NCI-H82 treated with DMSO at 0.1 percent for 48 hours (cell line): ENCODE results near the gene PLCL1.

ENCODE experiments used
- DNase-seq: peaks from one replicate; lab custom pipeline; 2025; ENCODE audit not compliant: unreplicated experiment; lab: John Stamatoyannopoulos, UW

Gene PLCL1

DNA sequence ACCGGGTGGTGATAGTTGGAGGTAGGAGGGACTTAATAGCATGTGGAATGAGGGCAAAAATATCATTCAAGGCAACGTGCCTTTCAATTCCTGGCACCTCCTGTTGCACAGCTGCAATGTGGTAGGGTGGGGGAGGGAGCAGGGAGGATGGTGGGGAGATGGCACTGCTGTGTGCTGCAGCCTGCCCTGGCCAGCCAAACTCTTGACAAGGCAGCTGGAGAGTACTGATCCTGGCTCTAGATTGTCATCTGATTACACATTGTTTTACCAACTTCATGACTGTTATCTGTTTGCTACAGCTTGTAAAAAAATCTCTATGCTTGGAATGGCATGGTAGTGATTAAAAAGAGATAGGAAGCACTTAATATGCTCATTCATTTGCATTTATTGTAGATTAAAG is 47.7 kb downstream of the PLCL1 start:
- DNase-seq, result no peak

DNA sequence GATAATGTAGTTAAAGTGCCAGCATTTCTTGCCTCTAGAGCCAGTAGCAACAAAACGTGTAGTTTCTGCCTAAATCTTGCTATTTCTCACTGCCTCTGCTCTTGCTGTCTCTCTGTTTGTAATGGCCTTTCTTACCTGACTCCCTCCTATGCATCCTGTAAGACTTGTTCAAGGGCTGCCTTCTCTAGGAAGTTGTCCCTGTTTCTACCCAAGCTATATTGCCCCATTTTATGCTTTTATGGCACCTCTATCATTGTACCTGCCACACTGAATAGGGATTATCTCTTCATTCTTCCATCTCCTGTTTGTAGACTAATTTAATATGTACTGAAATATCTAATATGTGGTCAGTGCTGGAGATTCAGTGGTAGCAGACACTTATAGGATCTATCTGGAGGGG is 49.2 kb downstream of the PLCL1 start:
- no peak for DNase-seq

DNA sequence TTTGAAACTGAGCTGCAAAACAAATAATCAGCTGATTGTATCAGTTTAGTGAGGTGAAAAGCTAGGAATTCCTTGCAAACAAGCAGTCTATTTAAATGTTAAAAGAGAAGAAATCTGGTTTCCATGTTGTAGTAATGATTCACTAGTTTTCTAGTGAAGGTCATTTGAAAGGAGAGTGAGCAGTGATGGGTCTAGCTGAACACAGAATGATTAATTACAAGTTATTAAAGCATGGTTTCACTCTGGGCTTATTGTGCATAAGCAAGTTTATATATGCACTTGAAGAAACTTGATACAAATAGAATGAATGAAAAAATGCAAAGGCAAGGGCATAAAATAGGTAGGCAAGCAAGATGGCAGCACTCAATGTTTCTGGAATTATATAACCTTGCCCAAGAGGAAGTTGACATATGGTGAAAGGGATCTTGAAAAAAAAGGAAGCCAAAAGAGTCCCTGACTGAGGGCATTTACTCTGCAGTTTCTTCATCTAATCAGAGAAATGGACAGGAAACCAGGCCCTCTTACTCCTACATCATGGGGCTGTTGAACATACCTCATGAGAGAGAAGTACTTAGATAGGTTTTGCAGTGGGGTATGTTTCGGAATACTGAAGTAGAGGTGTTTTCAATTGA is 53.2 kb downstream of the PLCL1 start:
- DNase-seq, result no peak

DNA sequence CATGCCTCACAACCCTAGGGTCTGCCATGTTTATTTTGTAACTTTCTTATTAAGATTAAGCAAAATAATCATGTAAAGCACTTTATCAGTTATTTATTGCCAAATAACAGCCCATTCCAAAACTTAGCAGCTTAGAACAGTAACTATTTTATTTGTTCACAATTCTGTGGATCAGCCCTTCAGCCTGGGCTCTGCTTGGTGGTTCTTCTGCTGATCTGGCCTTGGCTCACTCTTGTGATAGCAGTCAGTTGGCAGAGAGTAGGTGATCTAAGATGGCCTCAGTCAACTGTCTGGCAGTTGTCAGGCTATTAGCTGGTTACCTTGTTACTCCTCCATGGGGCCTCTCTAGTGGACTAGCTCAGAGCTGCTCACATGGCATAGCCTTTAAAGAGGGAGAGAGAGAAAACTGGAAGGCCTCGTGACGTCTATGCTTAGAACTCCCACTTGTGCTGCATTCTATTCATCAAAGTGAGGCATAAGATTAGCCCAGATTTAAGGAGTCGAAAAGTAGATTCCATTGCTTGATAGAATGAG is 54.3 kb downstream of the PLCL1 start:
- no peak for DNase-seq

DNA sequence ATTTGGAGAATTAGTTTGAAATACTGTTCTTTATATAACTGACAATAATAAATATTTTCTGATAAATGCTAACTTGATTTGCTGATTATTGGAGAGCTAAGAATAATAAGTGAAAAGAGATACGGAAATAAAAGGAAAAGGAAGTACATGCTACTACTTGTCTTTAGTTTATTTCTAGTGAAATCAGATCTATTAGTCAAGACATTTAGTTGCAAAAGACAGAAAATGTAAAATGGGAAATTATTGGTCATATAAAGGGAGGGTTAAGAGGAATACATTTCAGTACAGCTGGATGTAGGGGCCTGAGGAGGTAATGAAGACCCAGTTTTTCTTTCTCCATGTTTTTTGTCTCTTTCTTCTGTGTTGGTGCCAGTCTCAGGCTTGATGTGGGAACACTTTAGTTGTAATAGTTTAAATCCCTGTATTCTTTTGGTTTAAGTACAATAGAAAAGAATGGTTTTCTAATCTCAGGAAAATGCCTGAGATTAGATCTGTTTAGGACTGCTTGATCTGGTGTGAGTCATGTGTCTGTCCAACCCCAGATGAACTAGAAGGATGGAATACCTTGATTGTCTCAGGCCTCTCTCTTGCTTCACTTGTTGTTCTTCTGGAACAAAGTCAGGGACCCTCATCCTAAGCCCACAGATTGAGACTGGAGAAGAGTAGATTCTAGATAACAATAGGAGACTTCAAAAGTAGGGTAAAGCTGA is 58.0 kb downstream of the PLCL1 start:
- no peak for DNase-seq

DNA sequence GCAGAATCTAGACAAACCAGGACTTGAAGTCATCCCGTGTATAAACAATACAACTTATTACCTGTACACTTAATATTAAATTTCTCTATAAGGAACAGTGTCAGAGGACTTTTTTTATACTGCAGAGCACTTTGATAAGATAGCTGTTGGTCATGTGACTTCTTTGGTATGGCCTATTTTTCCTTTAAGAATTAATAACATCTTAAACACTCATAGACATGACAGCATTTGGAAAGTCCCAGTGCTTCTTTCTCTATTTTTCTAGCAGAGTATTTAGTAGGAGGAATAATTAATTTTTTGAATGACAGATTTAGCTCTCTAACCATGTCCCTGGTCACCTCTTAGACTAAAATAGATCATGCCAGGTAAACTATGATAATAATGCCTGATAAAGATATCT is 59.4 kb downstream of the PLCL1 start:
- no peak for DNase-seq

DNA sequence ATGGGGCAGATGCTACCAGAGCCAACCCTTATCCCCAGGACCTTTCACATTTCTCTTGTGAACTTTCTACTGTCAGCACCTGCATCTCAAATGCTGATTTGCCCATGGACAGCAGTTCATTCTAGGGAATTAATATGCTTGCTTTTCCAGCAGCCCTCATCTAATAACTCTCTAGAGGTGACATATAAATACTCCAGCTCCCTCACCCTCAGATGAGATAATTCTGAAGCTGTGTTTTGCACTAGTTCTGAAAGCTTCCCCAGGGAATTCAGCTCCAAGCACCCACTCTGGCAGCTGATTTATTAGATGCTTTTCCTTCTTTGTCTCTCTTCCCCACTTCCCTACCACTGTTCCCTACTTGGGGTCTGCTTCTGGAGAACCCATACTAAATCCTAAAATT is 62.1 kb downstream of the PLCL1 start:
- no peak for DNase-seq

DNA sequence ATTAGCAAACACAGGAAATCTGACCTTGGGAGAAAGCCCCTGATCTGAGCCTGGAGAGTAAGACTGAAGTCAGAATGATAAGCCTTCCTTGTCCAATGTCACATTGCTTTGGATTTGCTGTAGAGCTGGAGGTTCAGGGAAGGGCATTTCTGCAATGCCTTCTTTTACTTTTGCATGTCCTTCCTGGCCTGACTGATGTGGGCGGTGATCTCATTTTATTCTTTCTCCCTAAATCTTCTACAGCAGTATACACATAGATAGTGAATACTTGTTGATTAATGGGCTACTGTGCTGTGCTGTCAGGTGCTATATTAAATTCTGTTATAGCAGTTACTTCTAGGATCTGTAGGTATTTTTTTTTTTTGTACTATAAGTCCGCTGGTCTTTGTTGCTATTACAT is 62.6 kb downstream of the PLCL1 start:
- DNase-seq, result no peak

DNA sequence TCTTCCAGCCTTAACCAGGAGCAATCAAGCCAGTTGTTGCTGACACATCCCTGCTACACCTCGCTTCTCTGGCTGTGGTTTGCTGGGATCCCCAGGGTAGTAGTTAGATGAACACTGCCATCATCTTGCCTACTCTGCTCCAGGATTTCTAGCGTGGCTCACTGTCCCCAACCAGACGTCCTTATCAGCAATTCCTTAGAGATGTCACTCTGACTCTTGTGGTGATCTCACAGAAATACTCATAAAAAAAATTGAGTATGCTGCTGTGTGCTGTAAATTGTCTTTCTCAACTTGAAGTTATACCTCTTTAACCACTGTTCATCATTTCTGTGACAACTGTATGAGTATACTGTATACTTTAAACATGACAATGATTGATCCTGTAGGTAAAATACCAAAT is 63.2 kb downstream of the PLCL1 start:
- DNase-seq, result no peak

DNA sequence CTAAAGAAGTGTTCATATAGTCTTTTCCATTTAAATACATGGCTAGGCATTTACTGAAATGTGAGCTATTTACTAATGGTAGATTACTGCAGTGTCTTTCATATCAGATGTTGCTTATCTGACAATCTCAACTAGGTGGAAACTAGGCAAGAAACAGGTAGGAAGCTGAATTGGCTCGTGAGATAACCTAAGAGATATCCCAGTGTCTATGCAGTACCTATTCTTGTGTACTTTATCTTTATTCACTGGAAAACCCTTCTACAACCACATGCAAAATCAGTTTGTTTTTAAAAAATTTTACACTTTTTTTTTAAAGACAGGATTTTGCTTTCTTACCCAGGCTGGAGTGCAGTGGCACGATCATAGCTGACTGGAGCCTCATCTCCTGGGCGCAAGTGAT is 63.8 kb downstream of the PLCL1 start:
- DNase-seq, result no peak

DNA sequence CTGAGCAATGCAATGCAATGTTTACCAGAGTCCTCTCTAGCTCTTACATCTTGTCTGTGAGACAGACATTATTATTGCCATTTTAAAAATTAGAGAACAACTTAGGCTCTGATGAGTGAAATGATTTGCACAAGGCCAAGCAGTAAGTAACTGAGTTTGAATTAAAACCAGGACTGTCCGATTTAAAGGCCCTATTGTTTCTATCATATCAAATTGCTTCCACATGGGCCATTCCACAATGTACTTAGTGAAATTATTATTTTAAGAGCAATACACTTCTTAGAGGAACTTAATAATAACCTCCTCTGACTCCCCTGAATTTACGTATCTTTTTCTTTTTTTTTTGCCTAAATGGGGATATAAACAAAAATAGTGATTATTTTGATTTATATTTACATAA is 64.6 kb downstream of the PLCL1 start:
- DNase-seq, result no peak

DNA sequence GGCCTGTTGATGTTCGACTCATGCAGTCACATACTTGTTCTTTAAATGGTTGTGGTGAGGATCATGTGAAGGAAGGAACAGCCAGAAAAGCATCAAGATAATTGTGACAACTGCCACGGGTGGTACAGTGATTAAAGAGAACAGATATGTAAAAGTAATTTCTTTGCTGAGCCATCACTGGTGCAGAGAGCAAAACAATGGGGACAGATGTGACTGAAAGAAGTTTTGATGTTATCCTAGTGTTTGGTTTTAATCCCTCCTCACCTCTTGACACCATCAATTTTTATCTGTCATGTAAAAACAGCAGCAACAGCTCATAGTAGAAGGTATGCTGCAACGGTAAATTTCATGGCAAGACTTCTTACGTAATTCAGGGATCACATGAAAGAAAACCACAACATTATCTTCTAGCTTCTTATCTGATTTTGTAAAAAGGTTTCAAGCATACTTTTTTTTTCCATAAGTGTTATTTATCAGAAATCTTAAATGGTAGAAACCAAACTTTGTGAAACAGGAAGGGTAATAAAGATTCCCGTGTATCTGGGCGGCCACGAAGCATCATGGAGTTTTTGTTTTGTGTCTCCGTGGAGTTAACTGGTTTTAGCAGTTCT is 65.2 kb downstream of the PLCL1 start:
- DNase-seq, result no peak

DNA sequence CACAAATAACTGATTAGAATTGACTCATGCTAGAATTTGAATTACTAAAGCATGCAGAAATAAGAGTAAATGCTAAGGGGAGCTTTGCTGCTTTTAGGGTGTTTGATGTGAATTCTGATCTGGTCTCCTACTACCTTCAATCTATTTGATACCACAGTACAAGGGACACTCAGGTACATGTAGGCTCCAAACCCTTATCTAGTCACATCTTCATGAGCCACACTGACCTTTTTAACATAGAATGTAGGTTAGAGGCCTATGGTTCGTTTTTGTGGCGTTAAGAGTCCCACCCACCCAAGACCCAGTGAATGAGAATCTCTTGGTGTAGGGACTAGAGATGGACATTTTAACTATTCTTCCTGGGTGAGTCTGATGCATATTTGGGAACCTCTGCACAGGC is 65.7 kb downstream of the PLCL1 start:
- DNase-seq, result no peak

DNA sequence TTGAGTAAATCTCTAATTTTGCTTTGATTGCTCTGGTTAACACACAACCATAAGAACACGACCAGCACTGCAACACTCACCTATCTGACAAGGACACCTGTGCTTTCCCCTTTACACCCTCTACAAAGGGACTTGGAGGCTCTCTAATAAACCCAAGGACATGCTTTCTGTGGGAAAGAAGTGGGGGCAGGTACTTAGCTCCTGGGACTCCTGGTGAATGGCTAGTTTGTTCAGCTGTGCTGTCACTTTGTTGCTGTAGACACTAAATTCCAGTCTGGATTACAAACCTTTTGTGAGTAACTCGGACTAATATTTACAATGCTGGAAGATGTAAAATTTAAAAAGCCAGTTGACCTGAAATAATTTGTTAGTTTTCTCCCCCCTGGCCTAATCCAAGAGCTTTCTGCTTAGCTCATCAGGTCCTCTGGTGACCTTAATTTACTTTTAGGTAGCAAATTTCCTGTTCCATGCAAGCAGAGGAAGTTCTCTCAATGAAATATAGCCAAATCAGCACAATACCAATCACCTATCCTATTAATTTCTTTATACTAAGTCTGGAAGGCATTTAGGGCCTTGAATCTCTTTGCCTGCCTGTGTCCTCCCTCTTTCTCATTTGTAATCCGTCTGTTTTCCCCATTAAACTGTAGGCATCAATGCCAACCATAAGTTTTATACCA is 67.5 kb downstream of the PLCL1 start:
- DNase-seq, result no peak

DNA sequence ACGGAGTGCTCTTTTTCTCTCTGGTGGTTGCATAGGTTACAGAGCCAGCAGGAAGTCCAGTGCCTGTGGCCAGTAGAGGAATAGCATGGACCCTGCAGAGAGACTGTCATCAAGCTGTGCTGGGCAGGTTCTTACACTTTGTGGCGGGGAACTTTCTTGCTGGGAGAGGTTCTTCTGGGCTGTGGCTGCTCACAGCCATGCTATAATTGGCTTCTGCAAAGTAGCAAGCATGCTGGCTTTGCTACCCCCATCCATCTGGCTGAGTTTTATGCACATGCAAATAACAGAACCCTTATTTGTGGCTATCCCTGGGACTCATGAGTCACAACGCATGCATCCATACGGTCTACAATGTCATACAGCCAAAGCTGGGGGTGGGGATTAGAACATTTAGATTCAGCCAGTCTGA is 68.9 kb downstream of the PLCL1 start:
- DNase-seq, result peak; percentile 86

DNA sequence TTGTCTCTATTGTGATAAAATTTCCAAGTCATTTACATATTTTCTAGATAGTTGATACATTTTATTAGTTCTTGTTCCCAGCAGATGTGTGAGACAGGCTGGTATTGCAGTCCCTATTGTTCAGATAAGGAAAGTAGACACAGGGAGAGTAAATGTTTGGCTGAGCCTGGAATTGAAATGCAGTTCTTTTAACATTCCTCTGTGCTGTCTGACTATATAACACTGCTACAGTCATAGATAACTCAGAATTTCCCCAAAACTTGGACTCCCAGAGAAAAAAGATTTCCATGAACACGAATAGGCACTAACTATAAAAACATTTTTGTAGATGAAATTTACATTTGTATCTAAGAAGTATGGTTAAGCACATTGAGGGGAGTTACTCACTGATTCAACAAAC is 71.4 kb downstream of the PLCL1 start:
- DNase-seq, result no peak

DNA sequence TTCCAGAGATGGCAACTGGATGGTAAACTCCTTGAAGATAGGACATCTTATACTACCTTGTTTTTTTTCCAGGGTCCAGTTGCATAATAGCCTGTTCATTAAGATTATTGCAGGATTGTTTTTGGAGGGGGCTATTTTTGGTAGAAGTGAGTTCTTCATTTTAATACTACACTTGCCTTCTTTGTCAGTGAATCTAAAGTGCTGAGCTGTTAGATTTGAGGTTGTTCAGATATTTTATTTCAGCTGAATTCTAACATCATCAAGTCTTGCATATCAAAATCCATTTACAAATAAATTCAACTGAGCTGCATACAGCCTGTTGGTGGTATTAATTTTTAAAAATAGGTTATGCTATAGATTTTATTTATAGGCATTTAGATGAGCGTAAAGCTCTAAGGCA is 72.1 kb downstream of the PLCL1 start:
- no peak for DNase-seq

DNA sequence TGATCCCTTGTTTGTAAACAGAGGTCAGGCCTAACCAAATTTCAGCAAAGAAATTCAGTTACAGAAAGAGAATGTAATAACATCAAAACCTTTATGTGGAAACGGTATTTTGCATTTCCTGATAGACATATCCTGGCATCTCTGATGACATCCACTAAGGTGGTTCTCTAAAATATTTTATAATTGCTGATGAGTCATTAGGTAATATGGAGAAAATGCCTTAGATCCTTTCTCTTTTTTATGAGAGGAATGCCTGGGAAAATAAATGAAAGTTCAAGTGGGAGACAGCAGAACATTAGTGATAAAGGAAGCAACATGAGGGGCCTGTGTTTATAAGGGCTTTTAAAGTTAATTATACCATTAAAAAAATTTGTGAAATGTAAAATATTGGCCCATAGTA is 72.6 kb downstream of the PLCL1 start:
- DNase-seq, result no peak

DNA sequence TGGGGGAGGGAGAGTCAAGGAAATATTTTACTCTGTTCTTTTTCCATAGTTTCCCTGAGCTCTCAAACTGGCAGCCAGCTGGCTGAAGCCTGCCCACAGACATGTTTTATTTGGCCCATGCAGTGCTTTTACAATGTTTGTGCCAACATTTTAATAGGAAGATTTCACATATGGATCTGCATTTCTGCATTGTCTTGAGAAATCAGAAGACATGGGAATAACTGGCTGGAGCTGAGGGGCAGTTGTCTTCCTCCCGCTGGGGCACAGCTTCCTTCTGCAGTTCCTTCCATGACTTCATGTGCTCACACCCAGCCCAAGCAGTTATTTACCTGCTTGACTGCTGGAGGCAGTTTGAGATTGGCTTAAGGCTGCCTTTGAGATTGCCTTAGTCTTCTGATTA is 74.4 kb downstream of the PLCL1 start:
- DNase-seq, result no peak

DNA sequence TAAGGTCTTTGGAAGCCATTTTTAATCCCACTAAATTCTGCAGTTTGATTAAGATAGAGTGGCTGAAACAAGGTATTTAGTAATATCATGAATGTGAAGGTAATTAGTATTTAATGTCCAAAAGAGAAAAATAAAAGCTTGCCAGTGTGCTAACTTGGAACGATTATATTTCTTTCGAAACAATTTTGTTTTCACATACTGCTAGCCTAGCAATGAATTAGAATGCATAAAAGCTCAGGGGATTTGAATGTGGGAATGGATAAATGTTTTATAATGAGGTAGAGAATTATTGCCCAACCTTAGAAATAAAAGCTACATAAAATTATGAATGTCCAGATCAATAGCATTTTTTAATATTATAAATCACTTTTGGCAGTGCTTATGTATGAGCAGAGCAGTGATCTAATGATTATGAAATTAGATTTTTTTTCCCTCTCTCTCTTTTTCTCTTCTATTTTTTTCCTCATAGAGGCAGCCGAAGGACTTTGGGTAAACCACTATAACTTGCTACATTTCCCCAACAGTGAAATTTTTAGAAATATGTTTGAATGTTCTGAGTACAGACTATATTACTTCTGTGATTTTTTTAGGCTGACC is 75.5 kb downstream of the PLCL1 start:
- no peak for DNase-seq

DNA sequence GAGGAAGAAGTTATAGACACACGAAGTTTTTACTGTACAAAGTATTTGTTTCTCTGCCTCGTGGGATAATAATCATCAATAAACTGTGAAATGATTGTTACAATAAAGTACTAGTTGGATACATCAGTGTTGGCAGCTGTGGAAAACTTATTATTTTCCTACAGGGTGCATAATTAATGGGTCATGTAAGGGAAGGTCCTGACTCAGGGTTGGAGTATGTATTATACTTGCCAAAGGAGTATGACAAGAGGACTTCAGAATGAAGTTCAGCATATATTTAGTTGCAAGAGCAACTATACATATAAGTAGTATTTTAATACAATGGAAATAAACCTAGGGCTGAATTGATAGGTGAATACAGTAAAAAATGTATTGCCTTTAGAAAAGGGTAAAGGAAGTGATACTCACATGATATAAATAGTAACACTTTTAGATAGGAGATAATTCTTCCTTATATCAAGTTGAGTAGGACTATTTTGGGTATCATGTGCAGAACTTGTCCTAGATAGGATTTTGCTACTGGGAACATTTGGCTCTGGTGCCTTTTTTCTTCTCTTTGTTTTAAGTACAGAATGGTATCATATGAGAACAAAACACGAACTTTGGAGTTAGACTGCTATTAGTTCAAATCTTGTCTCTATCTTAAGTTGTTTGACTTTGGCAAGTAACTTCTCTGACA is 79.1 kb downstream of the PLCL1 start:
- DNase-seq, result no peak
